VCaP (cell line): ENCODE measurements around the gene NCF4.

Experiments
- H3K27ac ChIP-seq: fragments of 450-650 bp; 2 replicates; pipeline ENCODE4 v1.5.1; 2017
- TF ChIP-seq, protein P1 (sequence below): fragments of 450-650 bp; conservative IDR thresholded peaks from 2 replicates; pipeline ENCODE4 v1.5.1; 2017; ENCODE audit warnings: mild to moderate bottlenecking, moderate library complexity

The NCF4 gene

DNA sequence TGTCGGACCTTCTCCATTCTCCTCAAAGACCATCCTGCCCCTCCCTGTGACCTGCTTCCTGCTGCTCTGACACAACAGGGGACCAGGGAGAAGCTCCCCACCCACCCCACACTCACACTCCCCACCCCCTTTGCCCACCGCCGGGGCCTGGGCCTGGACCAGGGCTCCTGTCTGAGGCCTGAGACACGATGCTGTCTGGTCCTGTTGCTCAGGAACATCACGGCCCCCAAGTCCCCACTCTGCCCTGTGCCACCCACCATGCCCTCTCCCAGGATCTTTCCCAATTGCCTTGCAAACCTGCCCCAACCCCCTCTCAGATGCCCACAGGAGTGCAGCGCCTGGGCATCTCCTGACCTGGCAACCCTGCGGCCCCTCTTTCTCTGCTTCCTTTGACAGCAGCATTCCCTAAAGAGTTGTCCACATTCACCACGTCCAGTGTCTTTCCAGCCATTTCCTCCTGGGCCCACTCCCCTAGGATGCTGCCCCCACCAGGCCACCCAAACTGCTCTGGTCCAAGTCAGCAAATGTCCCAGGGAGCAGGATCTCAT, 63.4 kb downstream of the NCF4 start:
- H3K27ac ChIP-seq = no peak overlapping the region
- TF ChIP-seq, protein P1, sequence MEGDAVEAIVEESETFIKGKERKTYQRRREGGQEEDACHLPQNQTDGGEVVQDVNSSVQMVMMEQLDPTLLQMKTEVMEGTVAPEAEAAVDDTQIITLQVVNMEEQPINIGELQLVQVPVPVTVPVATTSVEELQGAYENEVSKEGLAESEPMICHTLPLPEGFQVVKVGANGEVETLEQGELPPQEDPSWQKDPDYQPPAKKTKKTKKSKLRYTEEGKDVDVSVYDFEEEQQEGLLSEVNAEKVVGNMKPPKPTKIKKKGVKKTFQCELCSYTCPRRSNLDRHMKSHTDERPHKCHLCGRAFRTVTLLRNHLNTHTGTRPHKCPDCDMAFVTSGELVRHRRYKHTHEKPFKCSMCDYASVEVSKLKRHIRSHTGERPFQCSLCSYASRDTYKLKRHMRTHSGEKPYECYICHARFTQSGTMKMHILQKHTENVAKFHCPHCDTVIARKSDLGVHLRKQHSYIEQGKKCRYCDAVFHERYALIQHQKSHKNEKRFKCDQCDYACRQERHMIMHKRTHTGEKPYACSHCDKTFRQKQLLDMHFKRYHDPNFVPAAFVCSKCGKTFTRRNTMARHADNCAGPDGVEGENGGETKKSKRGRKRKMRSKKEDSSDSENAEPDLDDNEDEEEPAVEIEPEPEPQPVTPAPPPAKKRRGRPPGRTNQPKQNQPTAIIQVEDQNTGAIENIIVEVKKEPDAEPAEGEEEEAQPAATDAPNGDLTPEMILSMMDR = no peak

DNA sequence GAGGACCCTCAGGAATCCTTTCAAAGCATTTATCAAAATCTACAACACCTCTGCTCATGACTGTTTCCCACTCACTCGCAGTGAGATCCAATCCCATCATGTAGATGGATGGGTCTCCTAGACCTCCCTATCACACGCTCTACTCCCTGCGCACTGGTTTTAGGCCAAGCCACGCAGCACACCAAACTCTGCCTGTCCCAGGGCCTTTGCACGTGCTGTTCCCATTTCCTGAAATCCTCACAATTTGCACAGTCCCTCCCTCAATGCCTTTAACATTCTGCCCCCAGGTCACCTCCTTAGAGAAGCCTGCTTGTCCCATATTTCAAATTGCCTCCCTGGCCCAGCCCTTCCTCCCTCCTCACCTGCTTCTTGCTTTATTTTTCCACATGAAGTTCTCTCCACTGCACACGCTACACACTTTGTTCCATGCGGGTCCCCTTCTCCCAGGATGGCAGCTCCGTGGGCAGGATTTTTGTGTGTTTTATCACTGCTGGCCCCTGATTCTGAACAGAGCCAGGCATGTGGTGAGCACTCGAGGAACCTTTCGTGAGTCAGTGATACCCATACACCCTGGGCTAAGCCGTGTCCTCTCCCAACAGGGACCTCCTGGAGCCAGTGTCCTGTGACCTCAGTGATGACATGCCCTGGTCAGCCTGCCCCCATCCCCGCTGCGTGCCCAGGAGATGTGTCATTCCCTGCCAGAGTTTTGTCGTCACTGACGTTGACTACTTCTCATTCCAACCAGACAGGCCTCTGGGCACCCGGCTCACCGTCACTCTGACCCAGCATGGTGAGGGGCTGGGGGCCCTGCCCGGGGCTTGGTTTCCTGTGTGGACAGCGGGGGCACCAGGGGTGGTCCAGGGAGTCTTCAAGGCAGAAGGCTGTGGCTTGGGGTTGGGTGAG, 64.8 kb downstream of the NCF4 start:
- no peak overlapping the region for H3K27ac ChIP-seq

DNA sequence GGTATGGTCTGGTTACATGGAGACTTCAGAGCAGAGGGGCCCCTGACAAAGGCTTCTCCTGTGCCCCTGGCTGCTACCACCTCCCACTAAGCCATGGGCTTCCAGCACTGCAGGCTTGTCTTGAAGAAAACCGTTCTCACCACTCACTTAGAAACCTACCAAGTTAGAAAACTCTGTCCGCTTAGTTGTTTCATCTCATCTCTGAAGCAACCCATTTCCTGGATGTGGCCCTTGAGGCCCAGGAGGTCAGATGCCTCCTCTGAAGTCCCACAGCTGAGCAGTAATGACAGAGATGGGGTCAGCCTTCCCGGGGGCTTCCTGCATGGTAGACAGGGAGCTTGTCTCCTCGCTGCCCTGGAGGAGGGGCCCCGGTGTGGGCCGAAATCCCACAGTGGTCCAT, 65.5 kb downstream of the NCF4 start:
- no peak overlapping the region for H3K27ac ChIP-seq
- TF ChIP-seq, protein P1 = no peak

More for the DNA sequence above, 64.8 kb downstream of the NCF4 start:
- TF ChIP-seq, protein P1 = no peak

DNA sequence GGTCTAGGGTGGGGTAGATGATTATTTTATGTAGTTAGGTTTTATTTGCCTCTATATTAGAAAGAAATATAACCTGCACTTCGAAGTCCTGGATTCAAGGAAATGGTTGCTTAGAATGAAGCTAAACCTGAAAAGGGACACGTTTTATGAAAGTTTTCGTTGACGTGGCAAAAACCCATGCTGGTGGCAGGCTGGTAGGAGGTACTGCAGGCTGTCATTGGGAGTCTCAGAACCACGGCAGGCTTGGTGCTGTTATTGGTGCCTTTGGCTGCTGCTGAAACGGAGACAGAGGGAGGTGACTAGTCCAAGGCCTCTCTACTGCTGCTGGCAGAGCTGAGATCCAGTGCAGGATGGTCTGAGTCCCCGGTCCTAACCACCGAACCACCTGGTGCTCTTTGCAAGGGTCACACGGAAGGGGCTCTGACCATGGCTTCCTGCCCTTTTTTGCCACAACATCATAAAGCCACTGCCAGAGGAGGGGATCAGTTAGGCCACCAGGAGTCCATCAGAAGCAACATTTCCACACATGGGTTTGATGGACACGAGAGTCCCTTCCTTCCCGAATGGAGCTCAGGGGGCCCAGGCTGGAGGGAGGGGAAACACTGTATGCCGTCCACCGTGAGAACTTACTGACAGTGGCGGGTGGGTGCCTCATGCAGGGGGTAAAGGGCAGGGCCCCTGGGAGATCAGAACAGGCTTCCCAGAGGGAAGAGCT, 66.1 kb downstream of the NCF4 start:
- H3K27ac ChIP-seq = no peak overlapping the region
- TF ChIP-seq, protein P1 = no peak
